ENCODE results near the gene ADARB1.

- TF ChIP-seq CTCF (conservative IDR thresholded peaks at IDR 0.05; ENCODE audit: low read depth, low read length), result peak; percentile 96
- TF ChIP-seq EZH2phosphoT487 (IDR thresholded peaks at IDR 0.05; ENCODE audit: borderline replicate concordance, low read length), result no peak
- TF ChIP-seq EZH2 (IDR thresholded peaks at IDR 0.05; ENCODE audit: low read length, unreplicated experiment), result no peak
These were observed 66.1 kb downstream of the ADARB1 start for GRCh38 chr21:45140346-45140940.

Measured in PC-3 (cell line).